HG03039 (cell line): ENCODE data around the gene CDKN2AIPNL.
A peak's percentile ranks its signal among the peaks of the same experiment; 100 is the strongest.
"Not testable (repeated sequence)": the region's sequence is repeated elsewhere in the genome, so short reads cannot be mapped to it uniquely, and the experiment has no call there.

Source experiments
- ATAC-seq: cut with Tn5 transposase; IDR thresholded peaks from one replicate; pipeline ENCODE4 v1.9.1; 2021; ENCODE audit warnings: mild to moderate bottlenecking, moderate library complexity; ENCODE audit not compliant: unreplicated experiment

Gene CDKN2AIPNL

DNA sequence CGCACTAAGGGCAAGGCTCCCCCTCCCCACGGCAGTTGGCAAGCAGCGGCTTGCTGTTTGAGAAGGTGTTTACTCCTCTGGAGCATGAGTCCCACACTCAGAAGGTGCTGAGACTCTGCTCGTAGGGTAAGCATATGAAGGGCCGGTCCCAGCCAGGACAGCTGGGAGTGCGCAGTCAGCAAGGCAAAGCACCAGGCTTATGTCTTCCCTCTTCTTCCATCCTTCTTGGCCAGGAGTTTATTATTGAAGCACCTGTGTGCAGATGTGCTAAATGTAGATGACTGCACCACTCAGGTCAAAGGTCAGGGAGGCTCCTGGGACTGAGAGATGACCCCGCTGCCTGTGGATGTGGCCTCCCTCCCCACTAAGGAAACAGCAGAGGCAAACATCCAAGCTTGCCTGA lies 27.0 kb upstream of the CDKN2AIPNL start:
- ATAC-seq: no peak

DNA sequence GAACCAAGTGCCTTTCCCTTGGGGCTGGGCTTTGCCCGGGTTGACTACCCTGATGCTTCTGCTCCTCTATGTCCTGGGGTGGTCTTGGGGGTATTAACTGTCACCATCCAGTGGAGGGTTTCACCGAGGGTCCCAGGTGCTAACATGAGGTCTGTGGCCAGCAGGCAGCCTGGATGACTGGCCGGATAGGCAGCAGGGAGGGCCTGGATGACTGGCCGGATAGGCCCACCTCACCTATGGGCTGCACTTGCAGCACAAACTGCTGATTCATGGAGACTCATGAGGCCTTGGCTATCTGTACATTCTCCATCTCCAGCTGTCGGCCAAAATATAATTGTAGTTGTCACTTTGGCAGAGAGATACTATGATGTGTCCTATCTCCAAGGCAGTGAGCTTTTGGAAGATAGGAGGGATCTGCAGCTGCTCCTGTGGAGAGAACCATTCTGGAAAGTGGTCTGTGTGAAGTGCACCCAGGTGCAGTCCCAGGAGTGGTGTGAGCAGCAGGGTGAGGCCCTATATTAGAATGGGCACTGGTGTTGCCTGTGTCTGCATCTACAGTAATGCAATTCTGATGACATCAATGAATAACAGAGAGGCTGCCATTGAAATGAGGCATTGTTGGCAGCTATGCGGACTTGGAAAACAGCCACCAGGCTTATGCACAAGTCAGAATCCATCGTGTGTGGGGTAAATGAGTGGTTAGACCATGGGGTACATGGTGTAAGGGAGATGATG lies 26.3 kb upstream of the CDKN2AIPNL start:
- no peak for ATAC-seq

DNA sequence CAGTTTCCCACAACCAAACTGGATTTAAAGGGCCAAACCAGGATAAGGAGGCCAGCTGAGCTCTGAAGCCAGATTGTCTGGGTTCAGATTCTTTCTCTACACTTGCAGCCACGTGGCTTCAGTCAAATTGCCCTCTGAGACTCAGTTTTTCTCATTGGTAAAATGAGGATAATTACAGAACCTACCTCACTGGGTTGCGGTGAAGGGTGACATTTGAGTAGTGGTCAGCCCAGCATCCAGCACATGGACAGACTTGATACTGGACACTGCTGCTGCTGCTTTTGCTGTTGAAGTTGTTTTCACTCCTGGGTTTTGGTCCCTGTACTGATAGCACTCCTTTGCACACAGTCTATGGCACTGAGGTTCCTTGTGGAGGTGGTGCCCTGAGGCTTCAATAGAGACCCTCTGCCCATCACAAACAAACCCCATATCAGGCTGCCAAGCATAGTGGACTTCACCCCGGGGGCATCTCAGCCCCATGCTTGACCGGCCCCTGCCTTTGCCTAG lies 25.7 kb upstream of the CDKN2AIPNL start:
- ATAC-seq: no peak

DNA sequence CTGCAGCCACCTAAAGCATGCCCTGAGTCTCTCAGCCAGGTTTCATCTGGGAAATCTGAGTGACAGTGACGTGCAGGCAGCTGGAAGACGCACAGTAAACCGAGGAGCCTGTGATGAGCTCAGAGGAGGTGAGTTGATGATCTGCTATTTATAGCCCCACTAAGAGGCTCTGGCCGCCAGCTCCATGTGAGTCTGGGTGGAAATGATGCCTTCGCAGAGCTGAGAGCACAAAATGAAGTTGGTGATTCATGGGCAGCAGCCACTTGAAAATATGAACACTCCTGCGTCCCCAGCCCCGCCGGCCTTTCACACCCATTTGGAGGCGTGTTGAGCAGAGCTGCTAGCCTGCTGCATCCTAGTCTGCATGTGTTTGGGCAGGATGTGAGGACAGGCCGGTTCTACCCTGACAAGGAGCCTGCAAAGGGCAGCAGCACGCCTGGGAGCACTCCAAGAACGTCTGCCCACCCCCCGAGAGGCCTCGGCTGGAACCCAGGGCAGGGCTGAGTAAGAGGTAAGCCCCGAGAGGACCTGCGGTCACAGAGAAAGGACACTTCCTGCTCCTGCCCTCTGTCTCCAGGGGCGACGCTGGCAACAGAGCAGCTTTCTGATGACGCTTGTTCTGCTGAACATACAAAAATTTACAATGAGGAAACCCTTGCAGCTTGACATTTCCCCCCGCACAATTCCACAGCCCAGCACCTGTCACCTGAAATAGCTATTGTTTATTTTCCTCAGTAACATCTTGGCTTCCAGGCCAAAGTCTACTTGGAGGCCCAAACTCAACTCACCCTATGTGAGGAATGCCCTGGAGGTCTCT lies 25.1 kb upstream of the CDKN2AIPNL start:
- peak; percentile 48 for ATAC-seq

GRCh38 chr5:134435560-134435959 lies 23.9 kb upstream of the CDKN2AIPNL start:
- ATAC-seq: no peak

GRCh38 chr5:134432677-134433359 lies 21.1 kb upstream of the CDKN2AIPNL start:
- no peak for ATAC-seq

GRCh38 chr5:134432174-134432573 lies 20.5 kb upstream of the CDKN2AIPNL start:
- ATAC-seq: no peak

DNA sequence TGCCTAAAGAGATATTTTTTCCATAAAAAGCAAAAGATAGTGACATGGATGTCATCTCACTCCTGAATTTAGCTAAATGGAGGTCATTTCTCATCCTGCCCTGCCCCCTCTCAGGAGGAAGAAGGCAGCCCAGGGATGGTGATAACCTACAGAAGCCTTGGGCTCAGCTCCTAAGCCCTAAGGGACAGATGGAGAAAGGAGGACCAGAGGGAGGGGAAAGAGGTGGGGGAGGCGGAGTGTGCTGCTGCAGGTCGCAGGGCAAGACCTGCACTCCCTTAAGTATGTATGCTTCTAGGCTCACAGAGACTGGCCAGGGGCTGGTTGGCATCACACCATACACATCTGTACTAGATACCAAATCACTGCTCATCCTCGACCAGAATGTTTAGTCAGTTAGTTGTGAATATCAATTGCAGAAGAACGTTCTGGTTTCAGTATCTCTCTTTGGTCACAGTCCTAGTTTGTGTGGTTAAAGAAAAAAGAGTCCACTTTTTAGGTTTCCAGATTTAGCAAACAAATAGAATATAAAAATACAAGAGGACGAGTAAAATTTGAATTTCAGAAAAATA lies 18.4 kb upstream of the CDKN2AIPNL start:
- no peak for ATAC-seq

DNA sequence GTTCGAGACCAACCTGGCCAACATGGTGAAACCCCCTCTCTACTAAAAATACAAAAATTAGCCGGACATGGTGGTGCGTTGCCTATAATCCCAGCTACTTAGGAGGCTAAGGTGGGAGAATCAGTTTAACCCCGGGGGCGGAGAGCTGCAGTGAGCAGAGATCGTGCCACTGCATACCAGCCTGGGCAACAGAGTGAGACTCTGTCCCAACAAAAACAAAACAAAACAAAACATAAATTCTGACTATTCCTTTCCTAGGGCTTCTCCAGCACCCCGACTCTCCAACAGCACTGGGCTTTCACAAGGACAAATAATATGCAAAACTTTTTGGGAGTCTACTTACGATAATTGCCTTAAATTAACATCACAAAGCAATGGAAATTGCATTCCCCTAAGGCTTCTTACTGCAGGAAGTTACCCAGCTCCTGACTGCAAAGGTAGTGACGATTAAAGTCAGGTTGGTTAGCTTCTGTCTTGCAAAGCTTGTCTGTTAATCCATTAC lies 15.9 kb upstream of the CDKN2AIPNL start:
- no peak for ATAC-seq

DNA sequence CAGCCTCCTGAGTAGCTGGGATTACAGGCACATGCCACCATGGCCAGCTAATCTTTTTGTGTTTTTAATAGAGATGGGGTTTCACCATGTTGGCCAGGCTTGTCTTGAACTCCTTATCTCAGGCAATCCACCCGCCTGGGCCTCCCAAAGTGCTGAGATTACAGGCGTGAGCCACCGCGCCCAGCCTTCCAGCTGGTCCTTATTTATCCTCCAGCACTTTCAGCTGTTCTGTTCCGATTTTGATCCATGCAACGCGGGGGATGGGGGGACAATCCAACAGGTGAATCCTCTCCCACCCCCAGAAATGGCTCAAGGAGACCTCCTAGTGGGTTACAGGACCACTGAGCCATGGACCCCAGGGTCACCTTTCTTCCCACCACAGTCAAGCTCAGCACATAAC lies 14.7 kb upstream of the CDKN2AIPNL start:
- no peak for ATAC-seq

GRCh38 chr5:134423376-134423775 lies 11.7 kb upstream of the CDKN2AIPNL start:
- ATAC-seq: no peak

DNA sequence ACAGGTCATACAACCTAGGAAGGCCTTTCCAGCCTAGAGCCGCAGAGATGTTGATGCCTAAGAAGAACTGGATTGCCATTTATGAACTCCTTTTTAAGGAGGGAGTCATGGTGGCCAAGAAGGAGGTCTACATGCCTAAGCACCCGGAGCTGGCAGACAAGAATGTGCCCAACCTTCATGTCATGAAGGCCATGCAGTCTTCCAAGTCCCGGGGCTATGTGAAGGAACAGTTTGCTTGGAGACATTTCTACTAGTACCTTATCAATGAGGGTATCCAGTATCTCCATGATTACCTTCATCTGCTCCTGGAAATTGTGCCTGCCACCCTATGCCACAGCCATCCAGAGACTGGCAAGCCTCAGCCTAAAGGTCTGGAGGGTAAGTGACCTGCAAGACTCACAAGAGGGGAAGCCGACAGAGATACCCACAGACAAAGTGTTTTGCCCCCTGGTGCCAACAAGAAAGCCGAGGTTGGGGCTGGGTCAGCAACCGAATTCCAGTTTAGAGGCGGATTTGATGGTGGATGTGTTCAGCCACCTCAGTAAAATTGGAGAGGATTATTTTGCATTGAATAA lies 11.2 kb upstream of the CDKN2AIPNL start:
- ATAC-seq: no peak

DNA sequence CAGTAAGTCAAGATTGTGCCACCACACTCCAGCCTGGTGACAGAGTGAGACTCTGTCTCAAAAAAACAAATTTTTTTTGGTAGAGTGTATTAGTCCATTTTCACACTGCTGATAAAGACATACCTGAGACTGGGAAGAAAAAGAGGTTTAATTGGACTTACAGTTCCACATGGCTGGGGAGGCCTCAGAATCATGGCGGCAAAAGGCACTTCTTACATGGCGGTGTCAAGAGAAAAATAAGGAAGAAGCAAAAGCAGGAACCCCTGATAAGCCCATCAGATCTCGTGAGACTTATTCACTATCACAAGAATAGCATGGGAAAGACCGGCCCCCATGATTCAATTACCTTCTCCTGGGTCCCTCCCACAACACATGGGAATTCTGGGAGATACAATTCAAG lies 9.4 kb upstream of the CDKN2AIPNL start:
- not testable (repeated sequence) for ATAC-seq

DNA sequence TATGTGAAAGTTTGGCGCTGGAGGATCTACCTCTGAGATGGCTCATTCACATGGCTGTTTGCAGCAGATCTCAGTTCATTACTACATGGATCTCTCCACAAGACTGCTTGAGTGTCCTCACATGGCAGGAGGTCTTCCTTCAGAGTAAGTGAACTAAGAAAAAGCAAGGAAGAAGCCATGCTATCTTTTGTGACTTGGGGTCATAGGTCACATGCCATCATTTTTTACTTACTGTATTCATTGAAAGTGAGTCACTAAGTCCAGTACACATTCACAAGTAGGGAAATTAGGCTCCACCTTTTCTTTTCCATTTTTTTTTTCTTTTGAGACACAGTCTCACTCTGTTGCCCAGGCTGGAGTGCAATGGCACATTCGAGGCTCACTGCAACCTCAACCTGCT lies 8.7 kb upstream of the CDKN2AIPNL start:
- no peak for ATAC-seq

DNA sequence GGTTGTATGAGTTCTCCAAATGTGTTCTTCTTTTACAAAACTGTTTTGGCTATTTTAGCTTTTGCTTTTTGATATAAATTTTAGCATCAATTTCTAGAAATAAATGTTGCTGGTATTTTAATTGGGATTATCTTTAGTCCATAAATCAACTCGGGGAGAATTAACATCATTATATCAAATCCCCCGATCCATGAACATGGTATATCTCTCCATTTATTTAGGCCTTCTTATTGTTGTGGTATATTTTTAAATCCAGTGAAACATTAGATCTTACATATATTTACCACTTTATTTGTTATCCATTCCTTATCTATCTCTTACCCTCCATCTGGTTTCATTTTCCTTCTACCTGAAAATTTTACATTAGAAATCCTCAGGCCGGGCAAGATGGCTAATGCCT lies 7.3 kb upstream of the CDKN2AIPNL start:
- no peak for ATAC-seq

GRCh38 chr5:134417707-134418106 lies 6.0 kb upstream of the CDKN2AIPNL start:
- no peak for ATAC-seq

DNA sequence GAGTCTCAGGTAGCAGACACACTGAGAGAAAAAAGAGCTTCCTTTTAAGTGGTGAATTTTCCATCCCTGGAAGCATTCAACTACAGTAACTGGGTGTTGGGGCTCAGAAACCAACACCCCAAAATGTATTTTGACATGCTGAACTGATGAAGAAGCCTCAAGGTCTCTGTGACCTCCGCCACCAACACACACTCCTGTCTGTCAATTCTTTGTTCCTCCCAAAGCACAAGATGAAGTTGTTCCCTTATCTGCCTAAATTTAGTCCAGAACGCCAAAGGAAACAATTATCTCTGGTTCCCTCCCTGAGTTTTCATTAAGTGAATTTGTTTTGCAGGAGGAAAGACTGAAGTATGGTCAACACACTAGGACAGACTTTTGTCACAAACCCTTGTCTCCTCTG lies 1.4 kb upstream of the CDKN2AIPNL start:
- ATAC-seq: no peak

- ATAC-seq: no peak
Observed at GRCh38 chr5:134411228-134411545, 494 bp downstream of the CDKN2AIPNL start.

- no peak for ATAC-seq
Observed at GRCh38 chr5:134410822-134411221, 859 bp downstream of the CDKN2AIPNL start.

DNA sequence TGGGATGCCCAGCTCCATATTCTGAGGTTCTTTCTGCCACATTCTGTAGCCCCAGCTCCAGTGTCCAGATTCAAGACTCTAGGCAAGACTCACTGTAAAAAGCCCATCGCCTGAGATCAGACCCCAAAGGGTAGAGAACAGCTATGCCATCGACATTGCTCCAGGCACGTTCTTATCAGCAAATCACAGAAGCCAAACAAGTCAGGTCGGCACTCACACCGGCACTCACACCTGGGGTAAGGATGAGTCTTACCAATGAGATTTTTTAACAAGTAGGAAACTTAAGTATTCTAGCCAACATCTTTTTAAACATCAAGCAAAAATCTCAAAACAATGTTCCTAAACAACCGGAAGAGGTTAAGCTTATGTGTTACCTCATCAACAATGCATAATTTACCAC lies 2.4 kb downstream of the CDKN2AIPNL start:
- ATAC-seq: no peak

- ATAC-seq: no peak
Observed at GRCh38 chr5:134406390-134406789, 5.3 kb downstream of the CDKN2AIPNL start.
